Airway epithelial cell (primary cell): ENCODE measurements around the gene LMAN2L. TPM values are rescaled to one million over a fixed set of nuclear protein-coding genes. Genes with fewer than 3 reads are reported as not detected.

Experiments
- total RNA-seq: library from RNA; depleted of rRNA; stranded (reverse); fragments of >200 nt; gene quantifications from 2 replicates; pipeline ENCODE4 v1.2.3, GENCODE V29; 2015

LMAN2L gene, protein sequence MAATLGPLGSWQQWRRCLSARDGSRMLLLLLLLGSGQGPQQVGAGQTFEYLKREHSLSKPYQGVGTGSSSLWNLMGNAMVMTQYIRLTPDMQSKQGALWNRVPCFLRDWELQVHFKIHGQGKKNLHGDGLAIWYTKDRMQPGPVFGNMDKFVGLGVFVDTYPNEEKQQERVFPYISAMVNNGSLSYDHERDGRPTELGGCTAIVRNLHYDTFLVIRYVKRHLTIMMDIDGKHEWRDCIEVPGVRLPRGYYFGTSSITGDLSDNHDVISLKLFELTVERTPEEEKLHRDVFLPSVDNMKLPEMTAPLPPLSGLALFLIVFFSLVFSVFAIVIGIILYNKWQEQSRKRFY
- total RNA-seq: 12.8 and 13.1 TPM in 2 replicates

DNA sequence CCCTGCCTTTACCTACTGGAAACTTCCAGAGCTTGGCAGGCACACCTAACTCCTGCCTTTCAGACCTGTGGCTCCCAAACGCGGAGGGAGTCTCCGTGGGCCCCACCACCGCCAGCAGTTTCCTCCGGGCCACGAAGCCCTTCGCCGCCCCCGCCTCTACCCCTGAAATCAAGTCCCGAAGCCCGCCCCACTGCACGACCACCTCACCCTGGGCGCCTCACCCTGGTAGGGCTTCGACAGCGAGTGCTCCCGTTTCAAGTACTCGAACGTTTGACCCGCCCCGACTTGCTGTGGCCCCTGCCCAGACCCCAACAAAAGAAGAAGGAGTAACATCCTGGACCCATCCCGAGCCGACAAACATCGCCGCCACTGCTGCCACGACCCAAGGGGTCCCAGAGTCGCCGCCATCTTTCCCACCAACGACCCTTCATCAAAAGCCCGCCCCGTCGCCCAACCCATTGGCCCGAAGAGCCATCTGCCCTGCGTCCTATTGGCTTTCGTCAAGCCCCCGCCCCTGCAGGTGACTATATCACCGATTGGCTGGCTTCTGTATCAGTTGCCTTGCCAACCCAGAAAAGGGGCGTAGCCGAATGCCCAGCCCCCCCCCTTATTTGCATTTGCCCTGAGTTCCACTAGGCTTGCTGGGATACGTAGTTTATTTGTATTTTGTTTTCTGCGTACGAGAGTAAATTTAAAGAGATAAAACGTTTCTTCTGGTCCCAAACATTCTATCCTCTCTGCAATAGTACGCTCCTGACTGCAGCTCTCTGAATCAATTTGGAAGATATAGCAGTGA lies at the start of gene LMAN2L:
TSS of gene LMAN2L (minus strand) at position 432 of the 796 bp plus-strand sequence. CDS start at position 408, 24 bp downstream.

DNA sequence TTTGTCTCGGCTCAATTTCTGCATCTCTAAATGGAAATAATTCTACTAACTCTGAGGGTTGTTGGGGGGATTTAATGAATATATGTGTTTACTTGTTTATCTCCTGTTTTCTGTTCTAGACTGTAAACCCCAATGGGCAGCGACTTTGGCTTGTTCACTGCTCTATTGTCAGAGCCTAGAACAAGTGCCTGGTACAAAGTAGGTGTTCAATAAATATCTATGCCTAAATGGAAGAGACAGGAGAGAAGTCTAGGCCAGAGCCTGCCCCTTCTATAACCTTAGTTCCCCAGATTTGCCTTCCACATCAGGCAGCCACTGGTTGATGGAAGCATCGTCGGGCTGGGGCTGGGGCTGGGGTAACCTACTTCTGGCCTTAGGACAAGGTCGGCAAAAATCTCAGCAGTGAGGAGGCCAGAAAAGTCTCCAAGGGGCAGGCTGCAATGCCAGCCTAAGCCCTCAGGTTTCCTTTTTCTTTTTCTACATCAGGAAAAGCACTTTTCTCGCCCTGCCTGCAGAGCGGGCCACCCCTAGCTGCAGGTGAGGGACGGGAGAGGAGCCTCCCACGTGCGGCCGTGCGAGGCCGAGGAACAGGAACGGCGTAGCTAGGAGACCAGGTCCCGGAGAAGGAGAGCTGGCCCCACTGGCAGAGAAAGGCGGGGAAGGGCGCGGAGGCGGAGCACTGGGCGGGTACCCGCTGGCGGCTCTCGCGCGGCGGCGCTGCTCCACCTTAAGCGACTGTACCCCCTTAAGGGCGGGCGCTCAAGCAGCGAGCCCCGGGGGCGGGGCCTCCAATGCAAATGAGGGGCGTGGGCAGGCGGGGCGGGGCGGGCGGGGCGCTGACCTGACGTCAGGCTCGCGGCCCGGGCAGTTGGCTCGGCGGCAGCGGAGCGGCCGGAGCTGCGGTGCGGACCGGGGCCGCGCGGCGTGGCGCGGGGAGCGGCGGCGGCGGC lies 20.4 kb upstream of the LMAN2L start, which contains the start of gene CNNM4:
TSS of gene CNNM4 (plus strand) at position 867 of the 950 bp plus-strand sequence. CDS start 98 bp downstream, outside the sequence.

Other genes starting within 250 kb of the LMAN2L start
- not detected in 2 replicates for gene NEURL3, start 234.7 kb downstream of the LMAN2L start, total RNA-seq
- gene ARID5A, start 203.3 kb downstream of the LMAN2L start, total RNA-seq: 5.4 and 5.9 TPM in 2 replicates
- gene KANSL3, start 101.8 kb downstream of the LMAN2L start, total RNA-seq: 14.3 and 18.1 TPM in 2 replicates
- gene FER1L5, start 97.3 kb downstream of the LMAN2L start, total RNA-seq: 0.21 TPM in 1 of 2 replicates, not detected in the other
- 5.3 and 6.1 TPM in 2 replicates for gene CNNM4, start 20.8 kb upstream of the LMAN2L start, total RNA-seq
- 4.7 TPM in 2 replicates for gene CNNM3, start 76.2 kb upstream of the LMAN2L start, total RNA-seq
- gene ANKRD23, start 104.0 kb upstream of the LMAN2L start, total RNA-seq: 0.28 and 0.56 TPM in 2 replicates
- 20.9 and 24.8 TPM in 2 replicates for gene ANKRD39, start 118.0 kb upstream of the LMAN2L start, total RNA-seq
- 15.2 and 16.6 TPM in 2 replicates for gene SEMA4C, start 130.0 kb upstream of the LMAN2L start, total RNA-seq
- gene FAM178B, start 246.5 kb upstream of the LMAN2L start, total RNA-seq: not detected in 2 replicates